ENCODE data around the gene GNG3. TPM values are rescaled to one million over a fixed set of nuclear protein-coding genes. Genes with fewer than 3 reads are reported as not detected.

The GNG3 gene
- total RNA-seq, 1 experiment from 2014 or later, result not detected

DNA sequence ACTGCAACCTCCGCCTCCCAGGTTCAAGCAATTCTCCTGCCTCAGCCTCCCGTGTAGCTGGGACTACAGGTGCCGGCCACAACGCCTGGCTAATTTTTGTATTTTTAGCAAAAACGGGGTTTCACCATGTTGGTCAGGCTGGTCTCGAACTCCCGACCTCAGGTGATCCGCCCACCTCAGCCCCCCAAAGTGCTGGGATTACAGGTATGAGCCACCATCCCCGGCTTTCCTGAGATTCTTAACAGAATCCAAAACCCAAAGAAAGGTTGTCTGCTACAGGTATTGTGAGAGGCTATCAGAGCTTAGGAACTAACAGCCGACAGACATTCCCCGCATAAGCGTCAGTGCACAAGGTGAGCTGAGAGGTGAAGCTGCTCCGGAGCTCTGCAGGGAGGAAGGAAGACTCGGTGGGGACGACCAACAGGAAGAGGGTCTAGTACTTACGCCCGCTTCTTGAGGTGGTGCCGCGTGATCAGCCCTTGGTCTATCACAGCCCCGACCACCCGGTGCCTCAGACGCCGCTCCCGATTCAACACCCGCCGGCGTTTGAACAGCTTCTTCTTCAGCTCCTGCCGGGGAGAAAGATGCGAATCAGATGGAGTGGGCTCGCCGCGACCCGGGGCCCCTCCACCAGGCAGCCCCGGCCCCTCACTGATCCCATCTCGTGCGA, 42.9 kb upstream of the GNG3 start:
- peaks cover 18 to 37% of the 10 kb centered on the region in 2 experiments; a peak in 3 of 4 replicates for H3K4me1 ChIP-seq (ENCODE audit: control insufficient read depth in 1 of 2, insufficient read depth in 2 of 2, low read length in 2 of 2)
- peaks cover 50% of the 10 kb centered on the region for H3K79me2 ChIP-seq (ENCODE audit: insufficient read depth, low read length)
- H3K9me2 ChIP-seq (ENCODE audit: insufficient read depth), result no peaks in the 10 kb centered on the region
- H3K4me3 ChIP-seq (replicated peaks in 1 of 2; ENCODE audit: low read depth in 1 of 2, low read length in 2 of 2), result peak overlapping the region; percentile 99
- no peak overlapping the region for H2AFZ ChIP-seq (ENCODE audit: low read depth, low read length, poor library complexity, severe bottlenecking)
- H3K27me3 ChIP-seq (ENCODE audit: insufficient read depth, low read length), result no peaks in the 10 kb centered on the region
- ATAC-seq (peak; percentile 41), DNase-seq (ENCODE audit: low read depth, low spot score) (no peak)
- peak overlapping the region; percentile 100 for H3K9ac ChIP-seq (ENCODE audit: low read length)
- TF ChIP-seq ZNF274 (IDR thresholded peaks at IDR 0.05; ENCODE audit: low read depth, low read length) (no peak), EGR1 (IDR thresholded peaks at IDR 0.05; ENCODE audit: low read depth) (no peak), JUND (IDR thresholded peaks at IDR 0.05) (no peak)
- TF ChIP-seq, protein P1, sequence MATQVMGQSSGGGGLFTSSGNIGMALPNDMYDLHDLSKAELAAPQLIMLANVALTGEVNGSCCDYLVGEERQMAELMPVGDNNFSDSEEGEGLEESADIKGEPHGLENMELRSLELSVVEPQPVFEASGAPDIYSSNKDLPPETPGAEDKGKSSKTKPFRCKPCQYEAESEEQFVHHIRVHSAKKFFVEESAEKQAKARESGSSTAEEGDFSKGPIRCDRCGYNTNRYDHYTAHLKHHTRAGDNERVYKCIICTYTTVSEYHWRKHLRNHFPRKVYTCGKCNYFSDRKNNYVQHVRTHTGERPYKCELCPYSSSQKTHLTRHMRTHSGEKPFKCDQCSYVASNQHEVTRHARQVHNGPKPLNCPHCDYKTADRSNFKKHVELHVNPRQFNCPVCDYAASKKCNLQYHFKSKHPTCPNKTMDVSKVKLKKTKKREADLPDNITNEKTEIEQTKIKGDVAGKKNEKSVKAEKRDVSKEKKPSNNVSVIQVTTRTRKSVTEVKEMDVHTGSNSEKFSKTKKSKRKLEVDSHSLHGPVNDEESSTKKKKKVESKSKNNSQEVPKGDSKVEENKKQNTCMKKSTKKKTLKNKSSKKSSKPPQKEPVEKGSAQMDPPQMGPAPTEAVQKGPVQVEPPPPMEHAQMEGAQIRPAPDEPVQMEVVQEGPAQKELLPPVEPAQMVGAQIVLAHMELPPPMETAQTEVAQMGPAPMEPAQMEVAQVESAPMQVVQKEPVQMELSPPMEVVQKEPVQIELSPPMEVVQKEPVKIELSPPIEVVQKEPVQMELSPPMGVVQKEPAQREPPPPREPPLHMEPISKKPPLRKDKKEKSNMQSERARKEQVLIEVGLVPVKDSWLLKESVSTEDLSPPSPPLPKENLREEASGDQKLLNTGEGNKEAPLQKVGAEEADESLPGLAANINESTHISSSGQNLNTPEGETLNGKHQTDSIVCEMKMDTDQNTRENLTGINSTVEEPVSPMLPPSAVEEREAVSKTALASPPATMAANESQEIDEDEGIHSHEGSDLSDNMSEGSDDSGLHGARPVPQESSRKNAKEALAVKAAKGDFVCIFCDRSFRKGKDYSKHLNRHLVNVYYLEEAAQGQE (IDR thresholded peaks at IDR 0.05; ENCODE audit: low read depth), result no peak
- peak overlapping the region; percentile 96 for H3K27ac ChIP-seq (ENCODE audit: low read depth, low read length)
- ChIA-PET CTCF (interaction anchor here (0.8 to 1.9 kb wide), 8 partner anchors 10 to 240 kb away, joined by 3 to 6 read pairs (median 4); partner anchors contain the start of genes INTS5 and TUT1), POLR2A (interaction anchor here (0.7 to 8.9 kb wide), 37 partner anchors 10 to 271 kb away, joined by 3 to 195 read pairs (median 5); partner anchors contain the start of genes B3GAT3, EEF1G, GANAB and HNRNPUL2), RAD21 (ENCODE audit: low non-redundant PET in 1 of 2, low total read pairs in 2 of 2, uncharacterized antibody in 2 of 2, unreplicated experiment in 2 of 2) (interaction anchor here in 1 of 2 experiments (1.7 kb wide), 1 partner anchor 11 kb away, joined by 6 read pairs; the partner anchor contains the start of gene INTS5)
- H3K4me2 ChIP-seq (ENCODE audit: low read length), result peak overlapping the region; percentile 98
- H3K9me3 ChIP-seq (ENCODE audit: control insufficient read depth in 1 of 2, insufficient read depth in 1 of 2, low read depth in 1 of 2, low read length in 2 of 2), result no peaks in the 10 kb centered on the region
- TSS peak; percentile 76 for BruUV-seq (replicated peaks)
- H4K20me1 ChIP-seq (ENCODE audit: insufficient read depth), result no peaks in the 10 kb centered on the region
- intact Hi-C loops (cut with micrococcal nuclease), result no loop called here
- peaks cover 11 to 32% of the 10 kb centered on the region in 2 experiments; a peak in 3 of 4 replicates for H3K36me3 ChIP-seq (ENCODE audit: control insufficient read depth in 1 of 2, insufficient read depth in 2 of 2, low read length in 2 of 2)

Measured in HCT116 (cell line).